Measurements from ENCODE around the gene CCDC192. TPM values are rescaled to one million over a fixed set of nuclear protein-coding genes. Genes with fewer than 3 reads are reported as not detected.

The CCDC192 gene
- total and polyA plus RNA-seq, 2 donors (not counting 3 experiments of a cell fraction or from before 2014, with no cell fraction given) = not detected

DNA sequence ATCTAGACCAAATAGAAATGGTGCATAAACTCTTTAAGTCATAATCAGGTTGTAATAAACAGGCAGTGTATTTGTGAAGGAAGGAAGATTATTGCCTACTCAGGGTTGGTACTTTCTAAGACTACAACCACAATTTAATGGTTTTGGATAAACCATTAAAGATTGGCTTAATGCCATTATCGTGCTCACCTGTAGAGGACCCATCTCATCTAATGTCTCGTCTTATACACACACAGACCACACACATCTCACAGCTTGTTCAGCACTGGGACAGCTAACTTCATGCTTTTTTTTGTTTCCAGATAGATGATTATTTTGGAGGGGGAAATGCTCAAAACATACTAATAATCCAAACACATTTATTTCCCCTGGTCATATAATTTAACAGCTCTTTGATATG lies 204.7 kb downstream of the CCDC192 start:
- FAIRE-seq = no peak
- Histone ChIP-seq H3K36me3 (ENCODE audit: control insufficient read depth in 2 of 2, extremely low read depth in 1 of 2, insufficient read depth in 2 of 2, low read length in 2 of 2) (no peaks in the 10 kb centered on the region), H3K9ac (replicated peaks; ENCODE audit: extremely low read depth, insufficient read depth, low read length) (no peak overlapping the region), H3K9me3 (replicated peaks; ENCODE audit: control insufficient read depth, insufficient read depth, low read length) (no peaks in the 10 kb centered on the region), H3K27me3 (ENCODE audit: control insufficient read depth in 2 of 2, insufficient read depth in 2 of 2, low read length in 2 of 2) (no peaks in the 10 kb centered on the region), H3K4me1 (ENCODE audit: control insufficient read depth, extremely low read depth, insufficient read depth, low read length) (peaks cover 15% of the 10 kb centered on the region), H3K4me2 (ENCODE audit: insufficient read depth, low read length) (no peak overlapping the region), H3K9me1 (replicated peaks; ENCODE audit: control insufficient read depth, extremely low read depth, insufficient read depth, low read length) (no peaks in the 10 kb centered on the region), H4K20me1 (replicated peaks; ENCODE audit: control insufficient read depth, extremely low read depth, insufficient read depth, low read length) (no peaks in the 10 kb centered on the region), H3K79me2 (ENCODE audit: control insufficient read depth, insufficient read depth, low read length) (no peaks in the 10 kb centered on the region), H2AFZ (ENCODE audit: low read depth, low read length) (no peak overlapping the region), H3K27ac (ENCODE audit: insufficient read depth, low read depth, low read length) (no peak overlapping the region), H3K4me3 (replicated peaks in 1 of 3; ENCODE audit: insufficient read depth in 1 of 3, low read depth in 1 of 3, low read length in 3 of 3) (no peak overlapping the region)
- no peak for DNase-seq (ENCODE audit: low read depth, low spot score)
- CTCF ChIA-PET = interaction anchor here (1.2 to 3.7 kb wide), 4 partner anchors 14 to 176 kb away, joined by 3 to 18 read pairs (median 5); partner anchors contain the start of gene SLC12A2
- dilution Hi-C loops (cut with MboI; ENCODE audit: extremely low pct_ligation_motif_present, low sequenced_read_pairs) = no loop called here
- intact Hi-C loops (cut with micrococcal nuclease) = loop anchor here (2.0 kb wide), 2 partner anchors 23 to 51 kb away; no protein-coding TSS in a partner anchor
- no TSS peak for BruUV-seq (replicated peaks)
- POLR2A ChIA-PET = no interaction called here
- TF ChIP-seq MYC (IDR thresholded peaks at IDR 0.05; ENCODE audit: low read depth, low read length) (no peak), GATA2 (IDR thresholded peaks at IDR 0.05; ENCODE audit: insufficient read depth, insufficient read length, low read depth, low read length) (no peak), EZH2 (IDR thresholded peaks at IDR 0.05; ENCODE audit: borderline replicate concordance, low read depth, low read length, severe bottlenecking) (no peak), FOS (IDR thresholded peaks at IDR 0.05; ENCODE audit: borderline replicate concordance, insufficient read depth, low read length) (no peak), POLR2A (IDR thresholded peaks at IDR 0.05; ENCODE audit: low read depth, low read length) (no peak), JUN (IDR thresholded peaks at IDR 0.05; ENCODE audit: borderline replicate concordance, insufficient read depth, insufficient read length, low read depth) (no peak), POLR2AphosphoS5 (IDR thresholded peaks at IDR 0.05; ENCODE audit: insufficient read depth, low read depth, low read length) (no peak)
- TF ChIP-seq, protein P1, sequence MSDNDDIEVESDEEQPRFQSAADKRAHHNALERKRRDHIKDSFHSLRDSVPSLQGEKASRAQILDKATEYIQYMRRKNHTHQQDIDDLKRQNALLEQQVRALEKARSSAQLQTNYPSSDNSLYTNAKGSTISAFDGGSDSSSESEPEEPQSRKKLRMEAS (IDR thresholded peaks at IDR 0.05; ENCODE audit: insufficient read depth, insufficient read length) = no peak
- TF ChIP-seq, protein P2, sequence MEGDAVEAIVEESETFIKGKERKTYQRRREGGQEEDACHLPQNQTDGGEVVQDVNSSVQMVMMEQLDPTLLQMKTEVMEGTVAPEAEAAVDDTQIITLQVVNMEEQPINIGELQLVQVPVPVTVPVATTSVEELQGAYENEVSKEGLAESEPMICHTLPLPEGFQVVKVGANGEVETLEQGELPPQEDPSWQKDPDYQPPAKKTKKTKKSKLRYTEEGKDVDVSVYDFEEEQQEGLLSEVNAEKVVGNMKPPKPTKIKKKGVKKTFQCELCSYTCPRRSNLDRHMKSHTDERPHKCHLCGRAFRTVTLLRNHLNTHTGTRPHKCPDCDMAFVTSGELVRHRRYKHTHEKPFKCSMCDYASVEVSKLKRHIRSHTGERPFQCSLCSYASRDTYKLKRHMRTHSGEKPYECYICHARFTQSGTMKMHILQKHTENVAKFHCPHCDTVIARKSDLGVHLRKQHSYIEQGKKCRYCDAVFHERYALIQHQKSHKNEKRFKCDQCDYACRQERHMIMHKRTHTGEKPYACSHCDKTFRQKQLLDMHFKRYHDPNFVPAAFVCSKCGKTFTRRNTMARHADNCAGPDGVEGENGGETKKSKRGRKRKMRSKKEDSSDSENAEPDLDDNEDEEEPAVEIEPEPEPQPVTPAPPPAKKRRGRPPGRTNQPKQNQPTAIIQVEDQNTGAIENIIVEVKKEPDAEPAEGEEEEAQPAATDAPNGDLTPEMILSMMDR (IDR thresholded peaks at IDR 0.05; ENCODE audit: extremely low read depth in 1 of 2, insufficient read depth in 1 of 2, low read depth in 1 of 2, low read length in 2 of 2) = no peak

Measured in endothelial cell of umbilical vein (primary cell).